SK-N-MC (cell line): ENCODE measurements around the gene SLC12A1.

Experiments used
- DNase-seq: peaks from one replicate; pipeline ENCODE4 v3.0.0-alpha.2; 2011; ENCODE audit warnings: low read depth, low spot score
- H3K27ac ChIP-seq: fragments of 200-600 bp; sonication (generic); 2 replicates; pipeline ENCODE4 v1.5.1; 2016; ENCODE audit warnings: mixed run types
- H3K36me3 ChIP-seq: fragments of 200-600 bp; sonication (generic); 2 replicates; pipeline ENCODE4 v1.6.1; 2017; ENCODE audit warnings: antibody characterized with exemption, low read length, mixed read lengths; ENCODE audit not compliant: insufficient read depth
- H3K4me3 ChIP-seq: fragments of 200-600 bp; sonication (generic); 2 replicates; pipeline ENCODE4 v1.5.1; 2016
- H3K9ac ChIP-seq: fragments of 200-600 bp; sonication (generic); 2 replicates; pipeline ENCODE4 v1.8.0; 2017; ENCODE audit warnings: mixed run types, mixed read lengths; ENCODE audit not compliant: insufficient read length
- H3K9me3 ChIP-seq: fragments of 200-600 bp; sonication (generic); 2 replicates; pipeline ENCODE4 v1.6.1; 2017; ENCODE audit warnings: low read depth, mild to moderate bottlenecking, antibody characterized with exemption, low read length, moderate library complexity, mixed read lengths
- EZH2 ChIP-seq: fragments of 200-600 bp; sonication (generic); IDR thresholded peaks from one replicate; pipeline ENCODE4 v1.6.1; 2017; ENCODE audit warnings: antibody characterized with exemption
- FOXP2 ChIP-seq: optimal IDR thresholded peaks from 2 replicates; pipeline ENCODE3; 2011; ENCODE audit warnings: mild to moderate bottlenecking, moderate library complexity; ENCODE audit not compliant: insufficient read depth; ENCODE audit errors: extremely low read length, control extremely low read depth
- POLR2AphosphoS5 ChIP-seq: IDR thresholded peaks from 2 replicates; pipeline ENCODE4 v1.6.1; 2012; ENCODE audit warnings: mild to moderate bottlenecking, low read depth, low read length, borderline replicate concordance

SLC12A1 gene

GRCh38 chr15:48304398-48304797, 98.3 kb downstream of the SLC12A1 start:
- H3K4me3 ChIP-seq, result no peak overlapping the region
- no peaks in the 10 kb centered on the region for H3K36me3 ChIP-seq
- no peak overlapping the region for H3K9ac ChIP-seq
- DNase-seq, result no peak
- H3K27ac ChIP-seq, result no peak overlapping the region
- TF ChIP-seq POLR2AphosphoS5, result no peak
- no peak for TF ChIP-seq EZH2
- TF ChIP-seq FOXP2, result no peak
- H3K9me3 ChIP-seq, result no peaks in the 10 kb centered on the region

DNA sequence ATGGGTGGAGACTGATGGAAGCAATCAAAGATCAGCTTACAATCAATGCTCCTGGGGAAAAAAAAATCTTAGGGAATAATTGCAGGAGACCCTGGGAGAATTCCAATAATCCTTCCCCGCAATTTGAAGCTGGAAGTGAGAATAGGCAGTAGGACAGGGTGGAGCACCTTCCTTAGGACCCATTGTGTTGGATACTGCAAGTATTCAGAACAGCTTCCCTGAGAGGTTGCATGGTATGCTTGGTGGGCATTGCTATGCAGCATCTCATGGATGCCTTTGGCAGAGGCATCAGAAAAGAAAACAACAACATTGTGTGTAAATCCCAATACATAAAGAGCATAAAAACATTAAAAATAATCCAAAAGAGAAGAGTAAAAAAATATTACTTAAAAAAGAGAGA, 100.5 kb downstream of the SLC12A1 start:
- Histone ChIP-seq H3K36me3 (no peaks in the 10 kb centered on the region), H3K9ac (no peak overlapping the region), H3K4me3 (no peak overlapping the region), H3K9me3 (no peaks in the 10 kb centered on the region), H3K27ac (no peak overlapping the region)
- DNase-seq, result no peak
- TF ChIP-seq FOXP2, result no peak
- no peak for TF ChIP-seq POLR2AphosphoS5
- TF ChIP-seq EZH2, result no peak

- TF ChIP-seq FOXP2, result no peak
- no peak for TF ChIP-seq EZH2
- TF ChIP-seq POLR2AphosphoS5, result no peak
- Histone ChIP-seq H3K9ac (no peak overlapping the region), H3K4me3 (no peak overlapping the region), H3K9me3 (no peaks in the 10 kb centered on the region), H3K27ac (no peak overlapping the region), H3K36me3 (no peaks in the 10 kb centered on the region)
- no peak for DNase-seq
Observed at GRCh38 chr15:48307586-48307985, 101.5 kb downstream of the SLC12A1 start.

DNA sequence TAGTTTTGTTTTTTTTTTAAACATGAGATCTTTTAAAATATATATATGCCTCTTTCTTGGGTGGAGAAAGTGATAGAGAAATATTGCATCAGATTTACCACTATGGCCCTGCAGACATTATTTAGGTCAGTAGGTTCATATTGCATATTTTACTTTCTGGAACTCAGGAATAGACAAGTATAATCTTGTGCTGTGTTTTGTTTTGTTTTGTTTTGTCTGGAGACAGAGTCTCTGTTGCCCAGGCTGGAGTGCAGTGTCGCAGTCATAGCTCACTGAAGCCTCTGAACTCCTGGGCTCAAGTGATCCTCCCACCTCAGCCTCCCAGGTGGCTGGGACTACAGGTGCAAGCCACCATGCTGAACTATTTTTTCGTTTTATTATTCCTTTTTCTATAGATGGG, 103.6 kb downstream of the SLC12A1 start:
- H3K4me3 ChIP-seq, result no peak overlapping the region
- H3K9me3 ChIP-seq, result no peaks in the 10 kb centered on the region
- DNase-seq, result no peak
- H3K27ac ChIP-seq, result no peak overlapping the region
- H3K36me3 ChIP-seq, result no peaks in the 10 kb centered on the region
- no peak overlapping the region for H3K9ac ChIP-seq
- TF ChIP-seq EZH2, result no peak
- no peak for TF ChIP-seq POLR2AphosphoS5

- no peak overlapping the region for H3K9ac ChIP-seq
- TF ChIP-seq POLR2AphosphoS5, result no peak
- no peak for TF ChIP-seq EZH2
- TF ChIP-seq FOXP2, result no peak
- no peak overlapping the region for H3K4me3 ChIP-seq
- H3K36me3 ChIP-seq, result no peaks in the 10 kb centered on the region
- DNase-seq, result no peak
- no peaks in the 10 kb centered on the region for H3K9me3 ChIP-seq
- no peak overlapping the region for H3K27ac ChIP-seq
Observed at GRCh38 chr15:48313216-48313615, 107.1 kb downstream of the SLC12A1 start.

DNA sequence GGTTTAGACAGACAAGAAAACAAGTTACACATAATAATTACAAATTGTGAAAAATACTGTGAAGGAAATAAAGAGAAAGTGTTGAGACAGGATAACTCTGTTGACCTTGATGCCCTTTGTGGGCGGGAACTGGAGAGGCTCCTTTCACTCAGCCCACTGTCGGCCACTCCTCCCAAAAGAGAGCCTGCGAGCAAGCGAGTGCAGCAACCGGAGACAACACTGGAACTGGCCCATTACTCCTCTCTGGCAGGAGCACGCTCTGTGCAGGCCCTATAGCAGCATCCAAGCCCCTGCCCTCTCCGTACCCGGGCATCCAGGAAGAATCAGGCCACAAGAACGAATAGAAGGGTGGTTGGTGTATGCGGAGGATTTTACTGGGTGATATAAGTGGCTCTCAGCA, 108.9 kb downstream of the SLC12A1 start:
- no peak for DNase-seq
- H3K27ac ChIP-seq, result no peak overlapping the region
- H3K9ac ChIP-seq, result no peak overlapping the region
- no peaks in the 10 kb centered on the region for H3K9me3 ChIP-seq
- H3K36me3 ChIP-seq, result no peaks in the 10 kb centered on the region
- no peak for TF ChIP-seq POLR2AphosphoS5
- TF ChIP-seq EZH2, result no peak
- TF ChIP-seq FOXP2, result no peak
- no peak overlapping the region for H3K4me3 ChIP-seq

DNA sequence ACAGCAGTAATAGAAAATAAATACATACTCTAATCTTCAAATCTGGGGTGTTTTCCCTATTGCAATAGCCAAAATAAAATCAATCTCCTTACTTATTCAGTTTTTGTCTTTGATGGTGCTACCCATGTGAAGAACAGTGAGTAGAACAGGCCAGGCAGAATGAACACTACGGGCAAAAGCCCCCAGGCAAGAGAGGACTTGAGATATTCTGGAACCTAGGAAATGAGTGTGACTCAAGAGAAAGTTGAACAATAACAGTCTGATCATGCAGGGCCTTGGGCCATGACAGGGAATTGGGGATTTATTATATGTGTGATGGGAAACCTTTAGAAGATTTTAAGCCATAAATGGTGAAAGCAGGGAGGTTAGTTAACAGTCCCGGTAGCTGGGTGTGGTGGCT, 111.1 kb downstream of the SLC12A1 start:
- Histone ChIP-seq H3K27ac (no peak overlapping the region), H3K9me3 (no peaks in the 10 kb centered on the region), H3K36me3 (no peaks in the 10 kb centered on the region), H3K9ac (no peak overlapping the region), H3K4me3 (no peak overlapping the region)
- TF ChIP-seq EZH2 (no peak), POLR2AphosphoS5 (no peak), FOXP2 (no peak)
- no peak for DNase-seq

- Histone ChIP-seq H3K27ac (no peak overlapping the region), H3K4me3 (no peak overlapping the region), H3K36me3 (no peaks in the 10 kb centered on the region), H3K9me3 (no peaks in the 10 kb centered on the region), H3K9ac (no peak overlapping the region)
- TF ChIP-seq EZH2 (no peak), FOXP2 (no peak), POLR2AphosphoS5 (no peak)
- no peak for DNase-seq
Observed at GRCh38 chr15:48318131-48318530, 112.0 kb downstream of the SLC12A1 start.

GRCh38 chr15:48323294-48323693, 117.2 kb downstream of the SLC12A1 start:
- H3K9me3 ChIP-seq, result no peaks in the 10 kb centered on the region
- TF ChIP-seq FOXP2 (no peak), EZH2 (no peak), POLR2AphosphoS5 (no peak)
- no peak for DNase-seq
- H3K4me3 ChIP-seq, result no peak overlapping the region
- H3K9ac ChIP-seq, result no peak overlapping the region
- no peak overlapping the region for H3K27ac ChIP-seq
- no peaks in the 10 kb centered on the region for H3K36me3 ChIP-seq

- H3K4me3 ChIP-seq, result no peak overlapping the region
- no peaks in the 10 kb centered on the region for H3K9me3 ChIP-seq
- DNase-seq, result no peak
- H3K36me3 ChIP-seq, result no peaks in the 10 kb centered on the region
- no peak for TF ChIP-seq POLR2AphosphoS5
- TF ChIP-seq EZH2, result no peak
- H3K9ac ChIP-seq, result no peak overlapping the region
- H3K27ac ChIP-seq, result no peak overlapping the region
Observed at GRCh38 chr15:48324949-48325348, 118.8 kb downstream of the SLC12A1 start.
